Measurements from ENCODE around the gene RAVER2.

- TF ChIP-seq CTCF (IDR thresholded peaks at IDR 0.05) (no peak), EP300 (IDR thresholded peaks at IDR 0.05; ENCODE audit: low read depth) (no peak)
Observed at GRCh38 chr1:64745181-64745985, 508 bp downstream of the RAVER2 start.
